GM10266 (cell line): ENCODE results near the gene NSF.

Experiments used
- DNase-seq: peaks from one replicate; pipeline ENCODE4 v3.0.0; 2012; ENCODE audit errors: extremely low spot score
- CTCF ChIP-seq: IDR thresholded peaks from 2 replicates; pipeline ENCODE4 v1.5.1; 2012; ENCODE audit warnings: mild to moderate bottlenecking, low read depth; ENCODE audit not compliant: control insufficient read depth, insufficient read depth; ENCODE audit errors: missing control alignments

NSF gene

GRCh38 chr17:46777943-46778915, 187.8 kb downstream of the NSF start:
- TF ChIP-seq CTCF, result no peak
- no peak for DNase-seq

- TF ChIP-seq CTCF, result no peak
- no peak for DNase-seq
Observed at GRCh38 chr17:46780003-46780373, 189.5 kb downstream of the NSF start.

GRCh38 chr17:46782250-46782953, 191.9 kb downstream of the NSF start:
- peak; percentile 78 for TF ChIP-seq CTCF
- DNase-seq, result peak; percentile 63

- TF ChIP-seq CTCF, result no peak
Observed at GRCh38 chr17:46783031-46783593, 192.6 kb downstream of the NSF start.

GRCh38 chr17:46785696-46786095, 195.2 kb downstream of the NSF start:
- no peak for DNase-seq
- TF ChIP-seq CTCF, result no peak

More at GRCh38 chr17:46783031-46783593, 192.6 kb downstream of the NSF start:
- DNase-seq, result no peak

GRCh38 chr17:46787478-46787877, 197.0 kb downstream of the NSF start:
- DNase-seq, result no peak
- TF ChIP-seq CTCF, result no peak
